HepG2 (cell line): ENCODE results near the gene CAMTA1. TPM values are rescaled to one million over a fixed set of nuclear protein-coding genes. Genes with fewer than 3 reads are reported as not detected.

Source experiments
- ATAC-seq: fragments of 200-7000 bp; cut with Tn5 transposase; 3 replicates; pipeline ENCODE4 v1.9.1; 2020; ENCODE audit warnings: mild to moderate bottlenecking, moderate library complexity
- BruUV-seq: library from RNA; stranded (reverse); fragments of 400-500 nt; replicated peaks from 2 replicates; lab custom pipeline; 2021; lab: Mats Ljungman, UMichigan
- CTCF ChIA-PET: fragments of 300-600 bp; formaldehyde crosslinking; extraction: SDS; loops from one replicate; lab custom pipeline; 2021; ENCODE audit warnings: low total read pairs, inconsistent platforms, low intra/inter-chr PET ratio; lab: Yijun Ruan, JAX
- POLR2A ChIA-PET: fragments of 350-600 bp; sonication (Branson Sonifier 250); formaldehyde crosslinking; loops from one replicate; lab custom pipeline; 2020; ENCODE audit warnings: antibody characterized with exemption, inconsistent platforms; lab: Yijun Ruan, JAX
- DNase-seq: peaks from one replicate; pipeline ENCODE4 v3.0.0-alpha.2; 2015; ENCODE audit warnings: low spot score
- FAIRE-seq: peaks from 3 replicates; lab custom pipeline; 2011; peaks lifted over from hg19 to GRCh38; lab: Jason Lieb, UNC
- H2AFZ ChIP-seq: one replicate; pipeline ENCODE4 v1.6.1; 2011; ENCODE audit warnings: low read length, inconsistent platforms
- H3K27ac ChIP-seq: fragments of 300-600 bp; 3 replicates; pipeline ENCODE4 v1.8.0; 2011; ENCODE audit warnings: mixed run types, mild to moderate bottlenecking, mixed read lengths, low read length, inconsistent platforms; ENCODE audit not compliant: insufficient read depth; ENCODE audit errors: extremely low read length
- H3K27me3 ChIP-seq, 2 experiments: fragments of 200-600 bp in 1 of 2; 2 replicates in 1 of 2; 3 replicates in 1 of 2; pipeline versions ENCODE4 v1.6.0 to v1.8.0; 2011; ENCODE audit warnings: low read length in 2 of 2, mild to moderate bottlenecking in 2 of 2, moderate library complexity in 2 of 2, inconsistent platforms in 1 of 2; ENCODE audit not compliant: insufficient read depth in 2 of 2, control insufficient read depth in 1 of 2
- H3K36me3 ChIP-seq, 2 experiments: fragments of 200-600 bp in 1 of 2; replicated peaks in 1 of 2; 2 replicates in 1 of 2; 3 replicates in 1 of 2; pipeline versions ENCODE4 v1.5.1 to v1.8.0; 2011; ENCODE audit warnings: low read length in 2 of 2, inconsistent platforms in 1 of 2; ENCODE audit not compliant: insufficient read depth in 2 of 2, control insufficient read depth in 1 of 2
- H3K4me1 ChIP-seq: 2 replicates; pipeline ENCODE4 v1.5.1; 2012; ENCODE audit warnings: low read length, inconsistent platforms; ENCODE audit not compliant: insufficient read depth
- H3K4me2 ChIP-seq: 2 replicates; pipeline ENCODE4 v1.6.0; 2011; ENCODE audit warnings: low read depth, low read length, inconsistent platforms
- H3K4me3 ChIP-seq, 3 experiments: fragments of 200-600 bp in 1 of 3; sonication (generic), shearing (Covaris generic) in 1 of 3; replicated peaks in 1 of 3; 2 replicates each; pipeline ENCODE4 v1.5.1; 2011 to 2016; ENCODE audit warnings: low read length in 3 of 3, inconsistent platforms in 2 of 3, low read depth in 2 of 3, mild to moderate bottlenecking in 2 of 3, control low read depth in 1 of 3, mixed read lengths in 1 of 3; ENCODE audit not compliant: insufficient read depth in 1 of 3
- H3K79me2 ChIP-seq: one replicate; pipeline ENCODE4 v1.6.1; 2011; ENCODE audit warnings: low read length, inconsistent platforms; ENCODE audit not compliant: insufficient read depth
- H3K9ac ChIP-seq: 2 replicates; pipeline ENCODE4 v1.6.0; 2011; ENCODE audit warnings: mild to moderate bottlenecking, low read depth, low read length, inconsistent platforms; ENCODE audit not compliant: insufficient read depth
- H3K9me3 ChIP-seq: 2 replicates; pipeline ENCODE4 v1.5.1; 2012; ENCODE audit warnings: mild to moderate bottlenecking, low read length
- H4K20me1 ChIP-seq: 2 replicates; pipeline ENCODE4 v1.6.0; 2011; ENCODE audit warnings: inconsistent platforms, mild to moderate bottlenecking, low read length, moderate library complexity; ENCODE audit not compliant: insufficient read depth
- ATRX ChIP-seq: sonication (generic); formaldehyde crosslinking; IDR thresholded peaks from 2 replicates; pipeline ENCODE4 v1.4.0; 2020; ENCODE audit warnings: missing genetic modification reagents, borderline replicate concordance
- BRF2 ChIP-seq: sonication (generic); formaldehyde crosslinking; IDR thresholded peaks from 2 replicates; pipeline ENCODE4 v1.8.1; 2022; ENCODE audit warnings: mild to moderate bottlenecking, missing genetic modification reagents
- FOXO4 ChIP-seq: sonication (generic); formaldehyde crosslinking; conservative IDR thresholded peaks from 2 replicates; pipeline ENCODE4 v1.8.1; 2023; ENCODE audit warnings: missing genetic modification reagents
- HES4 ChIP-seq: sonication (generic); formaldehyde crosslinking; IDR thresholded peaks from 2 replicates; pipeline ENCODE4 v1.9.0; 2021; ENCODE audit warnings: mild to moderate bottlenecking, missing genetic modification reagents, borderline replicate concordance
- KLF9 ChIP-seq: IDR thresholded peaks from 2 replicates; pipeline ENCODE4 v1.6.1; 2016; ENCODE audit warnings: low read depth
- MXD3 ChIP-seq: IDR thresholded peaks from 2 replicates; pipeline ENCODE4 v1.6.1; 2016; ENCODE audit warnings: mild to moderate bottlenecking, missing biosample characterization, missing genetic modification reagents
- PITX1 ChIP-seq: sonication (generic); formaldehyde crosslinking; IDR thresholded peaks from 2 replicates; pipeline ENCODE4 v1.5.1; 2020; ENCODE audit warnings: mild to moderate bottlenecking, missing genetic modification reagents
- TAF1 ChIP-seq: sonication (generic); formaldehyde crosslinking; IDR thresholded peaks from 2 replicates; pipeline ENCODE4 v1.4.0; 2020; ENCODE audit warnings: missing genetic modification reagents
- THAP8 ChIP-seq: sonication (generic); formaldehyde crosslinking; IDR thresholded peaks from 2 replicates; pipeline ENCODE4 v1.5.1; 2020; ENCODE audit warnings: missing genetic modification reagents, mild to moderate bottlenecking, borderline replicate concordance
- ZNF3 ChIP-seq: IDR thresholded peaks from 2 replicates; pipeline ENCODE4 v1.7.0; 2017; ENCODE audit warnings: inconsistent platforms
- ZNF496 ChIP-seq: sonication (generic); formaldehyde crosslinking; IDR thresholded peaks from 2 replicates; pipeline ENCODE4 v1.8.1; 2023; ENCODE audit warnings: mild to moderate bottlenecking, moderate library complexity, missing genetic modification reagents; ENCODE audit not compliant: insufficient replicate concordance
- ZNF503 ChIP-seq: sonication (generic); formaldehyde crosslinking; IDR thresholded peaks from 2 replicates; pipeline ENCODE4 v1.4.0; 2020; ENCODE audit warnings: missing genetic modification reagents
- ZNF569 ChIP-seq: sonication (generic); formaldehyde crosslinking; IDR thresholded peaks from 2 replicates; pipeline ENCODE4 v1.5.0; 2020; ENCODE audit warnings: mild to moderate bottlenecking, missing genetic modification reagents, moderate library complexity, borderline replicate concordance
- ZNF609 ChIP-seq: sonication (generic); formaldehyde crosslinking; IDR thresholded peaks from 2 replicates; pipeline ENCODE4 v1.4.0; 2020; ENCODE audit warnings: mild to moderate bottlenecking, missing genetic modification reagents, borderline replicate concordance
- ZNF83 ChIP-seq: sonication (generic); formaldehyde crosslinking; IDR thresholded peaks from 2 replicates; pipeline ENCODE4 v1.4.0; 2020; ENCODE audit warnings: missing genetic modification reagents, mild to moderate bottlenecking, borderline replicate concordance
- WGBS: methylation state at CpG from one replicate; pipeline ENCODE4 v1.1.6; 2017; ENCODE audit warnings: low lambda C conversion rate; 5-methylcytosine and 5-hydroxymethylcytosine counted together
- in situ Hi-C: cut with HindIII; loops from 2 replicates; pipeline ENCODE4 v1.10.0; 2017; ENCODE audit warnings: low pct_unique_long_range_greater_than_20kb; ENCODE audit not compliant: extremely low pct_ligation_motif_present
- intact Hi-C: fragments of 100-400 bp; cut with micrococcal nuclease; formaldehyde crosslinking; loops from one replicate; pipeline ENCODE4 v1.10.0; 2022; ENCODE audit not compliant: unreplicated experiment
- polyA plus RNA-seq, 8 experiments: library from polyadenylated mRNA; depleted of rRNA in 3 of 8; stranded (reverse) in 7 of 8; unstranded in 1 of 8; fragments of >200 nt; fragmentation: Illumina TruSeq in 4 of 8; extraction: Trizol in 4 of 8; gene quantifications; 2 replicates each; pipeline versions ENCODE4 v1.2.1 to v1.2.3, GENCODE V29; 2011 to 2016; ENCODE audit warnings: low read depth in 4 of 8, missing spikeins in 1 of 8, mixed read lengths in 1 of 8; ENCODE audit not compliant: insufficient read depth in 1 of 8
- total RNA-seq, 5 experiments: library from RNA; depleted of rRNA; stranded (reverse); fragments of >200 nt; fragmentation: Illumina TruSeq; extraction: Trizol; gene quantifications; 2 replicates each; pipeline ENCODE4 v1.2.3, GENCODE V29; 2016; ENCODE audit warnings: low read depth in 1 of 5

Gene CAMTA1
- total and polyA plus RNA-seq, 2 of the 13 experiments (the other 11 are each of a cell fraction or from before 2014, with no cell fraction given), result 25.0 to 36.4 TPM

- Histone ChIP-seq H4K20me1 (no peaks in the 10 kb centered on the region), H3K9ac (no peak overlapping the region), H3K4me3 (no peak overlapping the region), H3K4me1 (no peaks in the 10 kb centered on the region), H3K36me3 (no peaks in the 10 kb centered on the region), H3K27me3 (peaks cover 8 to 42% of the 10 kb centered on the region in 2 experiments), H3K79me2 (no peaks in the 10 kb centered on the region), H2AFZ (no peak overlapping the region), H3K9me3 (no peaks in the 10 kb centered on the region), H3K27ac (no peak overlapping the region), H3K4me2 (no peak overlapping the region)
- ChIA-PET POLR2A (no interaction called here), CTCF (no interaction called here)
- ATAC-seq (no peak), FAIRE-seq (no peak), DNase-seq (no peak)
- intact Hi-C loops, result no loop called here
- BruUV-seq, result no TSS peak
- 100% methylated on average over 1 of the region's 9 CpGs for WGBS
- in situ Hi-C loops, result loop anchor here (10.0 to 25.0 kb wide), 2 partner anchors 408 to 580 kb away; no protein-coding TSS in a partner anchor
- TF ChIP-seq KLF9, result no peak
- TF ChIP-seq ZNF496, result no peak
- TF ChIP-seq ZNF503, result no peak
- TF ChIP-seq BRF2 (CRISPR knock-in tag), result no peak
- no peak for TF ChIP-seq MXD3
- no peak for TF ChIP-seq ZNF569 (CRISPR knock-in tag)
- no peak for TF ChIP-seq TAF1 (CRISPR knock-in tag)
- TF ChIP-seq FOXO4 (CRISPR knock-in tag), result no peak
- no peak for TF ChIP-seq PITX1 (CRISPR knock-in tag)
- no peak for TF ChIP-seq THAP8 (CRISPR knock-in tag)
- TF ChIP-seq ZNF3, result no peak
- TF ChIP-seq ATRX, result no peak
- TF ChIP-seq HES4 (CRISPR knock-in tag), result no peak
- no peak for TF ChIP-seq ZNF83 (CRISPR knock-in tag)
- TF ChIP-seq ZNF609 (CRISPR knock-in tag), result no peak
Measured at GRCh38 chr1:7642418-7642704, 857.1 kb downstream of the CAMTA1 start.
